HCT116 (cell line): Measurements from ENCODE around the gene GPR31.
"Not testable (repeated sequence)": the region's sequence is repeated elsewhere in the genome, so short reads cannot be mapped to it uniquely, and the experiment has no call there.

Experiments used
- CTCF ChIP-seq, 3 experiments: fragments of 200-600 bp in 1 of 3; sonication (generic) in 1 of 3; IDR thresholded peaks in 2 of 3; conservative IDR thresholded peaks in 1 of 3; 2 replicates each; pipeline ENCODE4 v1.5.1; 2012 to 2017; ENCODE audit warnings: low read depth in 2 of 3, low read length in 2 of 3, antibody characterized with exemption in 1 of 3, borderline replicate concordance in 1 of 3, control low read depth in 1 of 3, mild to moderate bottlenecking in 1 of 3, mixed read lengths in 1 of 3, mixed run types in 1 of 3, moderate library complexity in 1 of 3; ENCODE audit not compliant: insufficient read depth in 1 of 3
- EZH2 ChIP-seq: fragments of 200-600 bp; sonication (generic); IDR thresholded peaks from 2 replicates; pipeline ENCODE4 v1.6.1; 2017; ENCODE audit warnings: antibody characterized with exemption, mixed run types
- EZH2phosphoT487 ChIP-seq: fragments of 200-600 bp; IDR thresholded peaks from 2 replicates; pipeline ENCODE4 v1.6.1; 2018; ENCODE audit warnings: antibody characterized with exemption, borderline replicate concordance
- POLR2A ChIP-seq: IDR thresholded peaks from 2 replicates; pipeline ENCODE4 v1.7.0; 2011; ENCODE audit warnings: borderline replicate concordance; ENCODE audit not compliant: insufficient read depth, insufficient read length; ENCODE audit errors: extremely low read depth
- POLR2AphosphoS5 ChIP-seq: IDR thresholded peaks from 2 replicates; pipeline ENCODE4 v1.6.1; 2011; ENCODE audit warnings: mild to moderate bottlenecking, low read depth, low read length, moderate library complexity
- RAD21 ChIP-seq: IDR thresholded peaks from 2 replicates; pipeline ENCODE4 v1.6.1; 2012; ENCODE audit warnings: low read depth, mild to moderate bottlenecking
- REST ChIP-seq: IDR thresholded peaks from 2 replicates; pipeline ENCODE4 v1.6.1; 2012; ENCODE audit warnings: low read depth
- YY1 ChIP-seq: IDR thresholded peaks from 2 replicates; pipeline ENCODE4 v1.6.1; 2011; ENCODE audit warnings: low read length, low read depth, moderate library complexity, mild to moderate bottlenecking; ENCODE audit not compliant: insufficient replicate concordance; ENCODE audit errors: extremely low read depth

GRCh38 chr6:167171300-167171699 is 13.5 kb upstream of the GPR31 start:
- not testable (repeated sequence) for TF ChIP-seq YY1; CTCF (IDR thresholded peaks at IDR 0.05 in 2 of 3, conservative IDR thresholded peaks at IDR 0.05 in 1 of 3; ENCODE audit: borderline replicate concordance in 1 of 3, insufficient read depth in 1 of 3, low read depth in 2 of 3, low read length in 2 of 3); POLR2AphosphoS5; EZH2phosphoT487; RAD21; EZH2; POLR2A; REST
